Gastroesophageal sphincter (tissue), 4 donors: Measurements from ENCODE around the gene MCM5. TPM values are rescaled to one million over a fixed set of nuclear protein-coding genes. Genes with fewer than 3 reads are reported as not detected.

Source experiments
- ATAC-seq: fragments of 150-250 bp; one replicate; pipeline ENCODE4 v1.9.1; 2016; ENCODE audit warnings: mild to moderate bottlenecking, moderate library complexity
- H3K27ac ChIP-seq, 4 donors: fragments of 200-600 bp; sonication (generic) in 3 of 4; 1 replicate in 3 of 4; 2 replicates in 1 of 4; pipeline ENCODE4 v1.5.1; 2016 to 2019
- H3K27me3 ChIP-seq: fragments of 200-600 bp; sonication (generic); one replicate; pipeline ENCODE4 v1.5.1; 2019
- H3K36me3 ChIP-seq, 2 donors: fragments of 200-600 bp; sonication (generic); one replicate each; pipeline ENCODE4 v1.5.1; 2019; ENCODE audit warnings: control low read depth in 1 of 2
- H3K4me1 ChIP-seq, 3 donors: fragments of 200-600 bp; sonication (generic); 1 replicate in 2 of 3; 2 replicates in 1 of 3; pipeline ENCODE4 v1.5.1; 2016 to 2019; ENCODE audit warnings: control low read depth in 2 of 3
- H3K4me3 ChIP-seq, 2 donors: fragments of 200-600 bp; sonication (generic); one replicate each; pipeline ENCODE4 v1.5.1; 2019; ENCODE audit warnings: mild to moderate bottlenecking in 1 of 2, moderate library complexity in 1 of 2
- H3K9me3 ChIP-seq, 3 donors: fragments of 200-600 bp; sonication (generic); one replicate each; pipeline ENCODE4 v1.5.1; 2017 to 2019; ENCODE audit warnings: control low read depth in 2 of 3
- EP300 ChIP-seq: sonication (generic); formaldehyde crosslinking; IDR thresholded peaks from one replicate; pipeline ENCODE4 v1.6.1; 2017; ENCODE audit warnings: antibody characterized with exemption, mild to moderate bottlenecking
- POLR2A ChIP-seq, 2 donors: fragments of 450-650 bp; IDR thresholded peaks; one replicate each; pipeline ENCODE4 v1.6.1; 2017; ENCODE audit warnings: antibody characterized with exemption in 2 of 2, mild to moderate bottlenecking in 2 of 2, moderate library complexity in 1 of 2
- POLR2AphosphoS5 ChIP-seq: sonication (generic); formaldehyde crosslinking; IDR thresholded peaks from one replicate; pipeline ENCODE4 v1.6.1; 2017; ENCODE audit warnings: antibody characterized with exemption
- WGBS, 2 donors: methylation state at CpG; one replicate each; pipeline ENCODE4 v1.1.5; 2018; ENCODE audit warnings: low coverage in 1 of 2; 5-methylcytosine and 5-hydroxymethylcytosine counted together
- total RNA-seq, 4 donors: library from RNA; depleted of rRNA; stranded (reverse); fragments of >200 nt; gene quantifications; one replicate each; pipeline ENCODE4 v1.1.0, GENCODE V29; 2016
- TF ChIP-seq, protein P1 (sequence below), 4 experiments: fragments of 200-600 bp in 2 of 4; fragments of 450-650 bp in 2 of 4; sonication (generic) in 1 of 4; IDR thresholded peaks; one replicate each; pipeline ENCODE4 v1.5.1; 2017 to 2019; ENCODE audit warnings: antibody characterized with exemption in 4 of 4, mild to moderate bottlenecking in 2 of 4, moderate library complexity in 2 of 4

The MCM5 gene
- total RNA-seq, 4 donors from 2014 or later: 14.5 to 19.2 (median 15.3) TPM

DNA sequence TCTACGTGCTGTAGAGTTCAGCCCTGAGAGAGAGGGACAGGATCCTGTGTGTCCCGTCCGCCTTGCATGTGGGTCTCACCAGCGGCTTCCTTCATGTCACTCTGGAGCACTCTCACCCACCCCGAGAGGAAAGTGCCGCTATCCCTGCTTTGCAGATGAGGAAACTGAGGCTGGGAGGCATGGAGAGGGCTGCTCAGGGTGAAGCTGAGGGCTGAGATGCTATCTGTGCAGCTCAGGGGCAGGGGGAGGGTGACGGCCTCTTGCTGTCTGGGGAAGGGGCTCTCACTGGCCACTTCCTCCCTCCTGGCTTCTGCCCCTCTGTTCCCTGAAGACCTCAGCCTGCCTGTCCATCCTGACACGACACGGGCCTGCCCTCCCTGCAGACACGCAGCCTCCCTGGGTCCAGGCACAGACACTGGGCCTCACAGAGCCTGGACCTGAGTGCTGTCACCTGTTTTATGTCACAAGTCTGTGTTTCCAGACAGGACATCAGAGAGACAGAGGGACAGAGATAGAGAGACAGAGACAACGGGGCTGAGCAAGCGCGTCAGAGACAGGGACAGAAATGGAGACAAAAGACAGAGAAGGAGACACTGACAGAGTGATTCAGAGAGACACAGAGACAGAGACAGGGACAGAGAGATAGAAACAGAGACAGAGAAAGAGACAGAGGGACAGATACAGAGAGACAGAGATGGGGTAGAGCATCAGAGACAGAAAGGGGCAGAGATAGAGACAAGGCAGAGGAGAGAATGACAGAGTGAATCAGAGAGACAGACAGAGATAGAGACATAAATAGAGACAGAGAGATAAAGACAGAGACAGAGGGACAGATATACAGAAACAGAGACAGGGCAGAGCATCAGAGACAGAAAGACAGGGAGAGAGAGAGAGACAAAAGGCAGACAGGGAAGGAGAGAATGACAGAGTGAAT is 53.1 kb downstream of the MCM5 start:
- TF ChIP-seq POLR2AphosphoS5: no peak
- TF ChIP-seq, protein P1, sequence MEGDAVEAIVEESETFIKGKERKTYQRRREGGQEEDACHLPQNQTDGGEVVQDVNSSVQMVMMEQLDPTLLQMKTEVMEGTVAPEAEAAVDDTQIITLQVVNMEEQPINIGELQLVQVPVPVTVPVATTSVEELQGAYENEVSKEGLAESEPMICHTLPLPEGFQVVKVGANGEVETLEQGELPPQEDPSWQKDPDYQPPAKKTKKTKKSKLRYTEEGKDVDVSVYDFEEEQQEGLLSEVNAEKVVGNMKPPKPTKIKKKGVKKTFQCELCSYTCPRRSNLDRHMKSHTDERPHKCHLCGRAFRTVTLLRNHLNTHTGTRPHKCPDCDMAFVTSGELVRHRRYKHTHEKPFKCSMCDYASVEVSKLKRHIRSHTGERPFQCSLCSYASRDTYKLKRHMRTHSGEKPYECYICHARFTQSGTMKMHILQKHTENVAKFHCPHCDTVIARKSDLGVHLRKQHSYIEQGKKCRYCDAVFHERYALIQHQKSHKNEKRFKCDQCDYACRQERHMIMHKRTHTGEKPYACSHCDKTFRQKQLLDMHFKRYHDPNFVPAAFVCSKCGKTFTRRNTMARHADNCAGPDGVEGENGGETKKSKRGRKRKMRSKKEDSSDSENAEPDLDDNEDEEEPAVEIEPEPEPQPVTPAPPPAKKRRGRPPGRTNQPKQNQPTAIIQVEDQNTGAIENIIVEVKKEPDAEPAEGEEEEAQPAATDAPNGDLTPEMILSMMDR (IDR thresholded peaks at IDR 0.05): no peak
- H3K9me3 ChIP-seq: no peaks in the 10 kb centered on the region
- ATAC-seq: no peak
- H3K27ac ChIP-seq: no peak overlapping the region
- H3K27me3 ChIP-seq: no peaks in the 10 kb centered on the region
- H3K4me3 ChIP-seq: no peak overlapping the region
- no peaks in the 10 kb centered on the region for H3K36me3 ChIP-seq
- peaks cover 0 to 9% (median 0%) of the 10 kb centered on the region in 3 donors for H3K4me1 ChIP-seq
- WGBS, 2 donors: 56 to 89% methylated on average over 3 to 4 of the region's 13 CpGs

DNA sequence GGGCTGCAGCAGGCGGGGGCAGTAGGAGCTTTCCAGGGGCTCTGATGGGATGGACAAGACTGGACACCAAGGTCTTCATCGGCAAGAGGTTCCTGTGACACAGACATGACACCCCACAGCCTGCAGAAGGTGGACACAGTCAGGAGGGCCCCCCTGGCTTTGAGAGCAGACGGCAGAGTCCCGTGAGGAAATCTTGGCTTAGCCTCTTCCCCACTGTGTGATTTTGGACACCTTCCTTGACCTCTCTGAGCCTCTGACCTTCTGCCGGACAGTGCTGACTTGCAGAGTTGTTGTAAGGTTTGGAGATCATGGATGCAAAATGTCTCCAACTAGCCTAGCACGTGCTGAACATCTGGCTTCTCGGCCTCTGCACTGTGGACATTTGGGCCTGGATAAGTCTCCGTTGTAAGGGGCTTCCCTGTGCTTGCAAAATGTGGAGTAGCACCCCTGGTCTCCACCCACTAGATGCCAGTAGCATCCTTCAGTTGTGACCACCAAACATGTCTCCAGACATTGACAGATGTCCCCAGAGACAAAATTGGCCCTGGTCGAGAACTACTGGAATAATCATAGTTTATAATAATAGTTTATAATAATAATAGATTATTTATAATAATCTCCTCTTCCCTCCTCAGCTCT is 54.6 kb downstream of the MCM5 start:
- Histone ChIP-seq H3K9me3 (no peaks in the 10 kb centered on the region), H3K27ac (no peak overlapping the region), H3K36me3 (no peaks in the 10 kb centered on the region), H3K4me3 (no peak overlapping the region), H3K4me1 (peaks cover 0 to 9% (median 0%) of the 10 kb centered on the region in 3 donors), H3K27me3 (no peaks in the 10 kb centered on the region)
- WGBS, 2 donors: 34 to 45% methylated on average over 4 of the region's 9 CpGs
- no peak for ATAC-seq
- TF ChIP-seq EP300: no peak
- TF ChIP-seq POLR2AphosphoS5: no peak
- no peak for TF ChIP-seq POLR2A (IDR thresholded peaks at IDR 0.05)
- TF ChIP-seq, protein P1 (IDR thresholded peaks at IDR 0.05): peak in 2 of 4 experiments; percentile 42 to 52

DNA sequence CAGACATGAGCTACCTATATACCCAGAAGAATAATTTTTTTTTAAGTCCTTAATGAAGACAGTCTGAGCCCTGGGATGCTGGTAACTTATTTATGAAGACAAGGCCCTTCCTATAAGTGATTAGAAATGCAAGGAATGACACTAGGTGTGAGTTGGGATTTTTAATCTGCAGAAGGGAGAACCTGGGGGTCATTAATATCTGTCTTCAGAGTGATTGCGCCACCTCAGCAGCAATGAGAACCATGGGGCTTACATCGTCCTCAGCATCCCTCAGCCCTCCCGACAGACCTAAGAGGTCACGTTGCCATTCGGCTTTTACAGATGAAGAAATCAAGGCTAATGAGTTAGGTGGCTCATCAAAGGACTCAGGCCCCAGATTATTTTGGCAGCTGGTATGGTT is 55.6 kb downstream of the MCM5 start:
- Histone ChIP-seq H3K9me3 (no peaks in the 10 kb centered on the region), H3K27me3 (no peaks in the 10 kb centered on the region), H3K4me1 (peaks cover 0 to 9% (median 0%) of the 10 kb centered on the region in 3 donors), H3K4me3 (no peak overlapping the region), H3K27ac (no peak overlapping the region), H3K36me3 (no peaks in the 10 kb centered on the region)
- TF ChIP-seq, protein P1 (IDR thresholded peaks at IDR 0.05): no peak
- TF ChIP-seq POLR2AphosphoS5: no peak
- TF ChIP-seq EP300: no peak
- TF ChIP-seq POLR2A (IDR thresholded peaks at IDR 0.05): no peak
- no peak for ATAC-seq
- WGBS, 2 donors: 88 to 100% methylated on average over 2 to 5 of the region's 5 CpGs

DNA sequence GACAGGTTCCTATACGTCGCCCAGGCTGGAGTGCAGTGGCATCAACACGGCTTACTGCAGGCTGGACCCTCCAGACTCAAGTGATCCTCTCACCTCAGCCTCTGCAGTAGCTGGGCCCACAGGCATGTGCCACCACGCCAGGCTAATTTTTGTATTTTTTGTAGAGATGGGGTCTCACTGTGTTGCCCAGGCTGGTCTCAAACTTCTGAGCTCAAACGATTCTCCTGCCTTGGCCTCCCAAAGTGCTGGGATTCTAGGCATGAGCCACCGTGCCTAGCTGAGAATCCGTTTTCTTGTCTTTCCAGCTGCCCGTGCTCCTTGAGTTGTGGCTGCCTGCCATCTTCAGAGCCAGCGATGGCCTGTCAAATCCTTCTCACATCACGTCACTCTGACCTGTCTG is 56.8 kb downstream of the MCM5 start:
- peaks cover 0 to 9% (median 0%) of the 10 kb centered on the region in 3 donors for H3K4me1 ChIP-seq
- no peak for TF ChIP-seq POLR2A (IDR thresholded peaks at IDR 0.05)
- TF ChIP-seq POLR2AphosphoS5: no peak
- TF ChIP-seq EP300: no peak
- TF ChIP-seq, protein P1 (IDR thresholded peaks at IDR 0.05): no peak
- H3K36me3 ChIP-seq: no peaks in the 10 kb centered on the region
- H3K27ac ChIP-seq: no peak overlapping the region
- ATAC-seq: no peak
- H3K9me3 ChIP-seq: no peaks in the 10 kb centered on the region
- no peaks in the 10 kb centered on the region for H3K27me3 ChIP-seq
- 81% methylated on average over 6 of the region's 10 CpGs; no CpG with 5 or more reads in 1 of the 2 donors for WGBS, 2 donors
- H3K4me3 ChIP-seq: no peak overlapping the region
